Femur (tissue), 1 donor: ENCODE data around the gene ITPRIPL1.

ENCODE experiments used
- DNase-seq: peaks from one replicate; pipeline ENCODE4 v3.0.0-alpha.2; 2017

The ITPRIPL1 gene

DNA sequence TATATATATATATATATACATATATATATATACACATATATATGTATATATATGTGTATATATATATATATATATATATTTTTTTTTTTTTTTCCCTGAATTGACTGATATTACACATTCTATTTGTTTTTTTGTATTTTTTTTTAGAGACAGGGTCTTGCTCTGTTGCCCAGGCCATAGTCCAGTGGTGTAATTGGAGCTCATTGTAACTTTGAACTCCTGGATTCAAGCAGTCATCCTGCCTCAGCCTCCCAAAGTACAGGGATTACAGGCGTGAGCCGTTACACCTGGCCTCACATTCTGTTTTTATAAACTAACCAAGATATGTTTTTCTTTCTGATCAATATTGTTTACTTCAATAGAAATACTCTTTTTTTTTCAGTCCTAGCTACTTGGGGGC lies 36.6 kb downstream of the ITPRIPL1 start:
- DNase-seq: no peak

DNA sequence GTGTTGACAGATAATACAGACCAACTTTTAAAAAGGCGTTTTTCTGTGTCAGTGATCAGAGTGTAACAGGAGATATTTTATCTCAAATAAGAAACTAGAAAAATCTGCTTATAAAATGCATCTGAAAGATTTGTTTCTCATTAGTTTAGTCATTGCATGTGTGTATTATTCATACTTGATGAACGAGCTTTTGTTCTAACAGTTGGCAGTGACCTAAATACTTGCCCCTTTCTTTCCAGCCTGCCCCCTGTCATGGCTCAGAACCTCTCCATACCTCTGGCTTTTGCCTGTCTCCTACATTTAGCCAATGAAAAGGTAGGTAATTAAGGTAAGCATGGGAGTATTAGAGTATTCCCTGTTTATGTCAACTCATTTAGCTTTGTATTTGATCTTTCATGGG lies 44.1 kb downstream of the ITPRIPL1 start:
- DNase-seq: no peak

DNA sequence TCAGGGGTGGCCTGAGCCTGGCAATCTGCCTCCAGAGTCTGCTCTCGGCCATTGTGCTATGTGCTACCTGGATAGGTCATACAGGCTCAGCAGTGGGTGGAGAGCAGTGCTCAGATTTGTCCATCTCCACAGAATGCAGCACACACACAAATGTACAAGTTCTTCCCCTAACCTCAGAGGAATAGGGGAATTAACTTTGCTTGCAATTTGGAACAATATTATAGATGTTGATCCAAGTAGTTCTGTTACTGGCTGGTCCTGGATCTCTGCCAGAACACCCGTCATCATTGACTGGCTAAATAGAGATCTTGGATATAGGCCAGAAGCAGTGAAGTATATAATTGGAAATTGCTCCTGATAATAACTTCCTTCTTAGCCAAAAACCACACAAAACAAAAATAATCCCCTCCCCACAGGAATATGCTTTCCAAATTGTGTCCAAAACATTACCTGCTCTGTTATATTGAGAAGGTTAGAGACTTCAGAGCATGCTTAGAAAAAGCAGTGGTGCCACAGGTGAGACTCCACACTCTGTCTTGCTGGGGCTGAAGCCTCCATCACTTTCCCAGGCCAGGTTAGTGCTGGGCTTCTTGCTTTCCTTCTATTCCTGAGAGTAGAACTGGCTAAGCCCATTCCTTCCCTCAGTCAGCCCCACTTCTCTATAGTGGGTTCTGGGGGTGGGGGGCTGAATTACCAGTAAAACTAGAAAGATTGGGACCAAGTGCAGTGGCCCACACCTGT lies 49.3 kb downstream of the ITPRIPL1 start:
- peak; percentile 50 for DNase-seq
